Activated naive CD4-positive, alpha-beta T cell treated with anti-CD3 and anti-CD28 coated beads, Interleukin-2, amount 10 ng/mL, durations not matched to agents 5 hours and 36 hours (primary cell): ENCODE measurements around the gene TRIM49C. TPM values are rescaled to one million over a fixed set of nuclear protein-coding genes. Genes with fewer than 3 reads are reported as not detected.

ENCODE experiments used
- total RNA-seq, 2 experiments: library from RNA; stranded (reverse); gene quantifications; one replicate each; pipeline ENCODE4 v1.2.3, GENCODE V29; 2021

TRIM49C gene, protein sequence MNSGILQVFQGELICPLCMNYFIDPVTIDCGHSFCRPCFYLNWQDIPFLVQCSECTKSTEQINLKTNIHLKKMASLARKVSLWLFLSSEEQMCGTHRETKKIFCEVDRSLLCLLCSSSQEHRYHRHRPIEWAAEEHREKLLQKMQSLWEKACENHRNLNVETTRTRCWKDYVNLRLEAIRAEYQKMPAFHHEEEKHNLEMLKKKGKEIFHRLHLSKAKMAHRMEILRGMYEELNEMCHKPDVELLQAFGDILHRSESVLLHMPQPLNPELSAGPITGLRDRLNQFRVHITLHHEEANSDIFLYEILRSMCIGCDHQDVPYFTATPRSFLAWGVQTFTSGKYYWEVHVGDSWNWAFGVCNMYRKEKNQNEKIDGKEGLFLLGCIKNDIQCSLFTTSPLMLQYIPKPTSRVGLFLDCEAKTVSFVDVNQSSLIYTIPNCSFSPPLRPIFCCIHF
- total RNA-seq: not detected

DNA sequence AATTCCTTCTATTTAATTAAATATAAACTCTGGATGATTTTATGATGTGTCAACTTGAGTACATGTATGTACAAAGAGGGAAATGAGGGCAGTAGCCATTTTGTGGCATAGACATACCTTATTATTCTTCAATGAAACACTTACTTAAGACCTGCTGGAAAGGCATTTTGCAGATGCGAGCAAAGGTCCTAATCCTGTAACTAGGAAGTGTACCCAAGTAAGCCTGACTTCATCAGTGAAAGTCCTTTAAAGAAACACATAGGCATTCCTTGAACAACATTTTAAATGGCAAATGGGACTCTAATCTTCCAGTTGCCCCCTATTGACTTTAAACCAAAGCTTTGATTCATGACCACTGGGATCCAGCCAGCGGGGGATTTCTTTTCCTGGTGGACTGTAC lies at the start of gene TRIM49C:
Gene TRIM49C (plus strand): TSS at position 301 of the 400 bp plus-strand sequence. CDS start 4,106 bp downstream, outside the sequence.

DNA sequence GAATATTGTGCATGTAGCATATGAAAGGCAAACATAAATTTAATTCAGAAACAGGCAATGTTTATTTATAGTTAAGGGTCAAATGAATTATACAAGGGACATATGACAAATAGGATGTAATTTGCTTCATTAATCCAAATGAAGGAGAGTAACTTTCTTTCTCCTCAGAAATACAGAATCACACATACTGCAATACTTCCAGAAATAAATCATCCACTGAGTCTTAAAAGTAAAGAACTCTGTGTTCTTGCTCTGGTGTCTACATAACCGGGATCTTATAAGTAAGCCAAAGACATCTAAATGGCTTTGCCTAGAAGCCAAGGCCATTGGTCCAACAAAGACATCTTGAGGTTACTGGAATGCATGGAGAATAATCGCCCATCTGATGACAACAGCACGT lies 54.7 kb downstream of the TRIM49C start, which contains the start of gene UBTFL1:
Gene UBTFL1 (plus strand): TSS at position 301 of the 400 bp plus-strand sequence. CDS start 0 bp downstream, at position 301.

Other genes starting within 250 kb of the TRIM49C start
- gene TRIM49, start 222.5 kb upstream of the TRIM49C start, total RNA-seq: not detected
- not detected for gene TRIM64B, start 152.6 kb upstream of the TRIM49C start, total RNA-seq
- gene TRIM49D1, start 108.9 kb upstream of the TRIM49C start, total RNA-seq: not detected
- gene TRIM49D2, start 107.0 kb upstream of the TRIM49C start, total RNA-seq: not detected
- not detected for gene TRIM64, start 65.1 kb upstream of the TRIM49C start, total RNA-seq
- gene UBTFL1, start 54.8 kb downstream of the TRIM49C start, total RNA-seq: not detected
- gene NAALAD2, start 103.6 kb downstream of the TRIM49C start, total RNA-seq: not detected
- 10 to 100 TPM; 47.9 TPM for gene CHORDC1, start 191.9 kb downstream of the TRIM49C start, total RNA-seq